RWPE2 (cell line): Measurements from ENCODE around the gene FBRSL1.

Experiments
- ATAC-seq: fragments of 200-7000 bp; cut with Tn5 transposase; 3 replicates; pipeline ENCODE4 v1.9.1; 2021; ENCODE audit warnings: low read depth
- DNase-seq: peaks from one replicate; pipeline ENCODE4 v3.0.0-alpha.2; 2020; ENCODE audit warnings: low spot score
- H3K27ac ChIP-seq: fragments of 450-650 bp; 2 replicates; pipeline ENCODE4 v1.5.1; 2017; ENCODE audit warnings: mild to moderate bottlenecking; ENCODE audit not compliant: poor library complexity, severe bottlenecking
- H3K27me3 ChIP-seq: fragments of 250-450 bp; sonication (Bioruptor Pico); 2 replicates; pipeline ENCODE4 v1.5.1; 2021; ENCODE audit warnings: mild to moderate bottlenecking, moderate library complexity; ENCODE audit not compliant: insufficient read depth, poor library complexity, severe bottlenecking
- H3K36me3 ChIP-seq: fragments of 250-450 bp; sonication (Bioruptor Pico); 2 replicates; pipeline ENCODE4 v1.5.1; 2020; ENCODE audit warnings: low read depth, mild to moderate bottlenecking, moderate library complexity
- H3K4me1 ChIP-seq: fragments of 250-450 bp; sonication (Bioruptor Pico); 2 replicates; pipeline ENCODE4 v1.5.1; 2021; ENCODE audit warnings: mild to moderate bottlenecking, moderate library complexity; ENCODE audit not compliant: insufficient read depth, poor library complexity, severe bottlenecking
- H3K4me3 ChIP-seq: fragments of 250-450 bp; sonication (Bioruptor Pico); 2 replicates; pipeline ENCODE4 v1.5.1; 2021; ENCODE audit warnings: mild to moderate bottlenecking, moderate library complexity; ENCODE audit not compliant: severe bottlenecking
- H3K9me3 ChIP-seq: fragments of 250-450 bp; sonication (Bioruptor Pico); 2 replicates; pipeline ENCODE4 v1.5.1; 2021; ENCODE audit warnings: mild to moderate bottlenecking, moderate library complexity; ENCODE audit not compliant: severe bottlenecking
- CTCF ChIP-seq: fragments of 450-650 bp; IDR thresholded peaks from one replicate; pipeline ENCODE4 v1.5.1; 2017; ENCODE audit warnings: mild to moderate bottlenecking, moderate library complexity; ENCODE audit not compliant: poor library complexity, severe bottlenecking

Gene FBRSL1

DNA sequence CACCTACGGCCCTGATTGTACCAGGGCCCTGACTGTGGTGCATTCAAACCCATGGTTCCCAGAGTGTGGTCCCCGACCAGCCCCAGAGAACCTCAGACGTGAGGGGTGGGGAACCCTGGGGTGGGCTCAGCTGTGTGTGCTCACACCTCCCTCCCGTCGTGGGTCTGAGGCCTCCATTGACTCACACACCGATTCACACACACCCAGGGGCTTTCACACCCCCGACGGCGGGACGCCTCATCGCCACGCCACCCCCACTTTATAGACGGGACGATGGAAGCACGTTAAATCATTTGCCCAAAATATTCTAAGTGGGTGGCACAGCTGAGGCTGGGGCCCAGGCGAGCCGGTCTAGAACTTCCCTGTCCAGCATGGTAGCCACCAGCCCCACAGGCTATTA is 3.4 kb upstream of the FBRSL1 start:
- H3K27me3 ChIP-seq, result peaks cover 8% of the 10 kb centered on the region

DNA sequence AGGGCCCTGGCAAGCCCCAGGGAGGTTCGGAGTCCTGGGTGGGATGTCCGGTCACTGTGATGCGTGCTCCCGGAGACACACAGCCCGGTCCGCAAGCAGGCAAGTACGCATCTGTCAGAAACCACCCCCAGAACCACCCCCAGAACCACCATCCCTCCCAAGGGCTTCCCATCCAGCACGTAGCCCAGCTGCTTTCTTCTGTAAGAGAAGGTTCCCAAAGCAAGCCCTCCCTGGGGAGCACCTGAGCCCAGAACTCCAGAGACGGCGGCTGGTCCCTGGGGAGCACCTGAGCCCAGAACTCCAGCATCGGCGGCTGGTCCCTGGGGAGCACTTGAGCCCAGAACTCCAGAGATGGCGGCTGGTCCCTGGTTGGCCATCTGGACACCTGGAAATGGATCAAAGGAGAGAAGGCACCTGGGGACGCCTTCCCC is 2.6 kb upstream of the FBRSL1 start:
- ATAC-seq (no peak), DNase-seq (no peak)
- Histone ChIP-seq H3K4me1 (no peaks in the 10 kb centered on the region), H3K9me3 (no peaks in the 10 kb centered on the region), H3K27me3 (peaks cover under 1% of the 10 kb centered on the region), H3K27ac (no peak overlapping the region), H3K36me3 (peaks cover 5% of the 10 kb centered on the region), H3K4me3 (no peak overlapping the region)
- no peak for TF ChIP-seq CTCF

More for the DNA sequence above, 3.4 kb upstream of the FBRSL1 start:
- ATAC-seq (no peak), DNase-seq (no peak)
- no peaks in the 10 kb centered on the region for H3K4me1 ChIP-seq
- no peak for TF ChIP-seq CTCF
- H3K27ac ChIP-seq, result no peak overlapping the region
- H3K36me3 ChIP-seq, result no peaks in the 10 kb centered on the region
- H3K4me3 ChIP-seq, result no peak overlapping the region
- no peaks in the 10 kb centered on the region for H3K9me3 ChIP-seq

GRCh38 chr12:132488127-132489077 is 1.5 kb upstream of the FBRSL1 start:
- Histone ChIP-seq H3K4me1 (no peaks in the 10 kb centered on the region), H3K4me3 (no peak overlapping the region), H3K9me3 (no peaks in the 10 kb centered on the region), H3K27ac (no peak overlapping the region), H3K36me3 (peaks cover 5% of the 10 kb centered on the region), H3K27me3 (no peaks in the 10 kb centered on the region)
- no peak for DNase-seq
- no peak for ATAC-seq
- TF ChIP-seq CTCF, result no peak

DNA sequence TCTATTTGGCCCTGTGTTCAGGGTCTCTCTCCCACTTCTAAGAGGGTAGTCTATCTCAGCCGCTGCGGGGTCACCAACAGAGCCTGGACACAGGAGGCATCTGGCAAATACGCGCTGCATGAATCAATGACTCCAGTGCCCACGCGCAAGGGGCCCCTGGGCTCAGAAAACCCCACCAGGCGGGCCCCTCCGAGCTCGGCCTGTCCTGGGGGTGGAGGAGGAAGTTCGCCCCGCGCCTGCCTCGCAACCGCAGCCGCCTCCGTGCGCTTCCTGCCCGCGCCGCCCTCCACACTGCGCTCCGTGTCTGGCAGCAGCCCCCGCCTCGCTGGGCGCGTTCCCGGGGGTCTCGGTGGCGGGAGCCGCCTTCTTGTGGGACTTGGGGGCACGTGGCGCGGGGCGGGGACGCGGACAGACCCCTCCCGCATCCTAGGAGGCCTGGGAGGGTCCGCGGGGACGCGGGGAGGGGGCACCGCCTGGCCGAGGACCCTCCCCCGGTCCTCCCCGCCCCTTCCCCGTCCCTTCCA is 811 bp upstream of the FBRSL1 start:
- Histone ChIP-seq H3K27ac (no peak overlapping the region), H3K4me1 (no peaks in the 10 kb centered on the region), H3K9me3 (no peaks in the 10 kb centered on the region), H3K27me3 (no peaks in the 10 kb centered on the region), H3K36me3 (peaks cover 5% of the 10 kb centered on the region), H3K4me3 (peak overlapping the region; percentile 51)
- ATAC-seq (0 out of 3 replicates have a peak, but pooled peaks have one; percentile 20), DNase-seq (no peak)
- TF ChIP-seq CTCF, result no peak
